NCI-H1930 (cell line): ENCODE results near the gene SRD5A3.
"Not testable (repeated sequence)": the region's sequence is repeated elsewhere in the genome, so short reads cannot be mapped to it uniquely, and the experiment has no call there.

Source experiments
- DNase-seq, 2 experiments: peaks; one replicate each; lab custom pipeline; 2025; lab: John Stamatoyannopoulos, UW

SRD5A3 gene

DNA sequence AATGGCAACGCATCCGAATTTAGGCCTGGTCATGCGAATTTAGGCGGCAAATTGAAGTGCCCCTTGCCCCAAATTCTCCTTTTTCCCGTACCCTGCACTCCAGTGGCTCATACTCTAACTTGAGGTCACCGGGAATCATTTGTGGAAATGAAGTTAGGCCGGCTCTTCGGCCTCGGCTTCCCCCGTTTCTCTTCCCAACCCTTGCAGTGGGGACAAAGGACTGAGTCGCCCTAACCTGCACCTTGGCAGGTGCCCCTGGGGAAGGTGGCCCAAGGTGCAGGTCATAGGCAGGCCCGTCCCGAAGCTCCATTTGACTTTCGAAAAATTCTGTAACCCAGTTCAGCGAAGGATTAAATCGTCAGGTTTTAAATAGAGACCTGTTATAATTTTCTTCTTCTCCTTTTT is 811 bp downstream of the SRD5A3 start:
- peak; percentile 99 to 100 for DNase-seq

- DNase-seq = peak; percentile 87 to 95
These were observed 1.7 kb downstream of the SRD5A3 start for GRCh38 chr4:55347610-55348228.

GRCh38 chr4:55348466-55348865 is 2.4 kb downstream of the SRD5A3 start:
- peak in 1 of 2 experiments; percentile 92 for DNase-seq

DNA sequence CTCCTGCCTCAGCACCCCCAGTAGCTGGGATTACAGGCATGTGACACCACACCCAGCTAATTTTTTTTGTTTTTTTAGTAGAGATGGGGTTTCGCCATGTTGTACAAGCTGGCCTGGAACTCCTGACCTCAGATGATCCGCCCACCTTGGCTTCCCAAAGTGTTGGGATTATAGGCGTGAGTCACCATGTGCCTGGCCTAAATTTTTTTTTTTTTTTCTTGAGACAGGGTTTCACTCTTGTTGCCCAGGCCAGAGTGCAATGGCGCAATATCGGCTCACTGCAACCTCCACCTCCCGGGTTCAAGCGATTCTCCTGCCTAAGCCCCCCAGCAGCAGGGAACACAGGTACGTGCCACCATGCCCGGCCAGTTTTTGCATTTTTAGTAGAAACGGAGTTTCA is 4.8 kb downstream of the SRD5A3 start:
- not testable (repeated sequence) for DNase-seq

DNA sequence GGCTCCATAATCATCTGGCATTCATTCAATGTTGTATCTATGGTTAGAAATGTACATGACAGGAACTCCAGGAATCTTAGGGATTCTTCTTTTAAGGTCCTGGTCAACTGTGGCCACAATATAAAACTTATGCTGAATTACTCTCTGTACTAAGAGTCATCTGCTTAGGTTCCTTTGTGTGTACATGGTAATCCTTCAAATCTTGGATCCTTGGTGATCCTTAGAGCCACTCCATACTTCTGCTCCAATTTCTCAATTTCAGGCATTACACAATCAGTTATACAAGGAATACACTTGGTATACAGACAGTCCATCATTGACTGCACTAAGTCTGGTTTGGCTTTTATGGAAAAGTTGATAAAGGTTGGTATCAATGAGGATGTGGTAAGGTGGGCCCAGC is 5.8 kb downstream of the SRD5A3 start:
- no peak for DNase-seq

GRCh38 chr4:55352726-55353125 is 6.7 kb downstream of the SRD5A3 start:
- no peak for DNase-seq

GRCh38 chr4:55353228-55353747 is 7.2 kb downstream of the SRD5A3 start:
- not testable (repeated sequence) for DNase-seq

DNA sequence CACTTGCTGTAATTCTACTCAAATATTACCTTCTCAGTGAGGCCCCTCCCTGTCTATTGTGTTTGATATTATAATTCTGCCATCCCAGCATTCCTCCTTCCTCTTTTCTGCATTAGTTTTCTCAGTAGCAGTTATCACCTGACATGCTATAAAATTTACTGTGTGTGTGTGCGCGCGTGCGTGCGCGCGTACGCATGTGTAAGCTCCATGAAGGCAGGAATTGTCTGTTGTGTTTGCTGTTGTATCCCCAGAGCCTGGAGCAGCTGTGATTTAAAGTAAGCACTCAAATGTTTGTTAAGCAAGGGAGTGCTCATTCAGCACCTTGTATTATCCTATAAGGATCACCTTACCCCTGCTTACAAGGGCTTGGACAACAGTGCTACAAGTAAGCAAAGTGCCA is 8.6 kb downstream of the SRD5A3 start:
- DNase-seq = no peak

DNA sequence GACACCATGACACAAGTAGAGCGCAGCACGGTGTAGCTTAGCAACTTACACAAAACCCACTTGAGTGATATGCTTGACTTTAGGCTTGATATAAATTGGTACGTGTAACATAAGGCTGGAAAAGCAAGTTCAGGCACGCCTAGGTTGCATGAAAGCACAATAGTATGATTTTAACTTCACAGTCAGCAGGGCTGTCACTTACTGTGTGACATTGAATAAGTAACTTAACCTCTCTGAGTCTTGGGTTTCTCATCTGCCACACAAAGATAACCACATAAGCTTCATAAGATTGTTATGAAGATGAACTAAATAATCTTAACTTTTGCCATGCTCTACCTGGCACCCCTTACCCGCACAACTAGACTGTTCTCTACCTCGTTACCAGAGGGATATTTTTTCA is 9.5 kb downstream of the SRD5A3 start:
- DNase-seq = no peak

GRCh38 chr4:55356991-55357461 is 11.0 kb downstream of the SRD5A3 start:
- no peak for DNase-seq

GRCh38 chr4:55358246-55358645 is 12.2 kb downstream of the SRD5A3 start:
- DNase-seq = no peak

GRCh38 chr4:55358668-55359067 is 12.6 kb downstream of the SRD5A3 start:
- DNase-seq = no peak

DNA sequence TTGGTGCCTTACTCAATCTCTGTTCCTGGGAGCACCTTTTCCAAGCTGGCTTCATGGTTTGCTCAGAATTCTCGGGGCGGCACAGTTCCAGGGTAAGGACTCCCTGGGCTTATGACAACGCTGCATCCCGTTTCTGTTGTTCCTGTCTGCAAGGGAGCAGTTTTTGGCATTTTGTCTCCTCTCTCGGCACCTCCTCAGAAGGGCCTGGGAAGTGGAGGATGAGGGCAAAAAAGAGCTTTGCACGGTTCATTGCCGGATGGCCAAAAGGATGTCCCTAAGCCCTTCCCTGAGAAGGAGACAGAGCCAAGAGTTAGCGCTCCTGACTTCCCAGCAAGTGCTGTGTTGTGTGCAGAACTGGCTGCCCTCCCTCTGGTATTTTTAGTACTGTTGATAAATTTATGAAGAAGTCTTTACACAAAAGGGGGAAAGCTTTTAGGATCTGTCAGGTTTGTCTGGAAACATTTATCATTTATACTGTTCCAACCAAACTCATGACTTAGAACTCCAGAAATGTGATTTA is 13.4 kb downstream of the SRD5A3 start:
- DNase-seq = no peak

DNA sequence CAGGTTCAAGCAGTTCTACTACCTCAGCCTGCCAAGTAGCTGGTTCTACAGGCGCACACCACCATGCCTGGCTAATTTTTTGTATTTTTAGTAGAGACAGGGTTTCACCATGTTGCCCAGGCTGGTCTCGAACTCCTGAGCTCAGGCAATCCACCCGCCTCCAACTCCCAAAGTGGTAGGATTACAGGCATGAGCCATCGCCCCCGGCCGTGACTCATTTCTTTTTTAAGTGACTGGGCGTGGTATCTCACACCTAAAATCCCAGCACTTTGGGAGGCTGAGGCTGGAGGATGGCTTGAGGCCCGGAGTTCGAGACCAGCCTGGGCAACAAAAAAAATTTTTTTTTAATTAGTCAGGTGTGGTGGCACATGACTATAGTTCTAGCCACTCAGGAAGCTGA is 16.9 kb downstream of the SRD5A3 start:
- not testable (repeated sequence) for DNase-seq

- no peak for DNase-seq
These were observed 17.8 kb downstream of the SRD5A3 start for GRCh38 chr4:55363691-55364351.

DNA sequence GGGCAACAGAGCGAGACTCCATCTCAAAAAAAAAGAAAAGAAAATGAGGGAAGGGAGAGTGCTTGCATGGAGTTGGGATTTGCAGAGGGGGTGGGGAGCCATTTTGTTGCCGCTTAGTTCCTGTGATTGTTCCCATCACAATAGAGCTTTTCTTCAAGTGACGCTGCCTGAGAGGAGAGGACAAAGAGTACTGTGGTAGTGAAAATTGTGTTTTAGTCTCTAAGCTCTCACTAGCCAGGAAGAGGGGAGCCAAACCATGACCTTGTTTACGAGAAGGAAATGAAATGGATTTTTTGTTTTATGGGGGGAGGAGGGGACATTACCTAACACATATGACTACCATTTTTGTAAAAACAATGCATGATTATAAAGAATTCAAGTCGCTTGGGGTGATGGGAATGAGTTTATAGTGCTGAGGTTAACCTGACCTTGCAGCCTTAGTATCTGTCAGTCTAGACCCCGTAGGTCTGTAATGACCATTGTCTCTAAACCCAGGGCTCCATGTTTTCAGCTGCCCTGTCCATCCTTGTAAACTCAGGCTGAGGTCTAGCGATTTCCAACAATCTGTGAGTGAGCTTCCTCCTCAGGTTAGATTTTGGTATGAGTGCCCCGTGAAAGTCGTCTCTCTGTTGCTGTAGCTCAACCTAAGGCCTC is 18.8 kb downstream of the SRD5A3 start:
- DNase-seq = no peak

- no peak for DNase-seq
These were observed 19.3 kb downstream of the SRD5A3 start for GRCh38 chr4:55365345-55365728.

DNA sequence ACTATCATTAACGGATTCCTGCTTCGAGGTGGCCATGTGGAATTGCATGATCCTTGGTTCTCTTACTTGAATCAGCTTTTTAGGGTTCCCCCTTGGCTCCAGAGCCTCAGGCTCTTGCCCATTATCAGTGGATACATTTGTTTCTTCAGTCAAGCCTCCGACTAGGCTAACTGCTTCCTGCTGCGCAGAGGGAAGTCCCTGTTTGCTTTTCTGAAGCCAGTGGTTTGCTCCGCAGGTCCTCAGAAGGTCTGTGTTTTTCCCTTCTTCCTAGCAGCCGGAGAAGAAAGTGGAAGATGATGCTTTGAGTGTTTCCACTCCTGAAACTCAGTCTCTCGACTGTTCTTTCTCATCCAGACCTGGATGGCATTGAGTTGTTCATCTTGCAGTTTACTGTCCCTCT is 20.6 kb downstream of the SRD5A3 start:
- no peak for DNase-seq

DNA sequence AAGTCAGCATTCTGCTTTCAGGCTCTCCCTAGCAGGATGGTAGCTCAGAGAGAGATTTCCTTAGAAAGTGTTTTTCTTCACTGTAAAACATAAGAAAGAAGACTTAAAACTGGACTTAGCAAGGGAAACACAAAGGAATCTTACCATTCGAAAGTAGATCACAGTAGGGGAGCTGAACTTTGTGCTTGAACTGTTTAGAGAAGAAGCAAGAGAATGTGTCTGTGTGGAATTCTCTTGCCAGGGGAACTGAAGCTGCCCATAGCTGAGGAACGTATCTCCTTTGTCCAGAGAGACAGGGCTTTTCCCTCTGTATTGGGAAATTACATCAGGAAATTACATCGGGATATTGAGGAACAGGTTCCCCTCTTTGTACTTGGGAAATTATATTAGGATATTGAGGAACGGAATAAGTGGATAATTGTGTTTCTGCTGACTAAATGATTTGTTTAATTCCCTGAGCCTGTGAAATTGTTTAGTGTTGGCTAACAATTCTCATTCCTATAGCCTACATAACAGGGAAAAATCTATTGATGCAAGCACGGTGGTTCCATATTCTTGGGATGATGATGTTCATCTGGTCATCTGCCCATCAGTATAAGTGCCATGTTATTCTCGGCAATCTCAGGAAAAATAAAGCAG is 21.2 kb downstream of the SRD5A3 start:
- DNase-seq = no peak

DNA sequence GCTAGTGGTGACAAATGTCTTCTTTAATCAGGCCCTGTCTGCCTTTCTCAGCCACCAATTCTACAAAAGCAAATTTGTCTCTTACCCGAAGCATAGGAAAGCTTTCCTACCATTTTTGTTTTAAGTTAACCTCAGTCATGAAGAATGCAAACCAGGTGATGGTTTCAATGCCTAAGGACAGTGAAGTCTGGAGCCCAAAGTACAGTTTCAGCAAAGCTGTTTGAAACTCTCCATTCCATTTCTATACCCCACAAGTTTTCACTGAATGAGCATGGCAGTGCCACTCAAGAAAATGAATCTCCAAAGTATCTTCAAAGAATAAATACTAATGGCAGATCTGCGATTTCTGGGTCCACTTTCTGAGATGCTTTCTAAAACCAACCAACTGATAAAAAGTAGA is 23.9 kb downstream of the SRD5A3 start:
- no peak for DNase-seq

GRCh38 chr4:55372259-55372658 is 26.2 kb downstream of the SRD5A3 start:
- DNase-seq = no peak

GRCh38 chr4:55373461-55373860 is 27.4 kb downstream of the SRD5A3 start:
- no peak for DNase-seq
